HG03060 (cell line): ENCODE data around the gene LRRC49.

Experiments used
- ATAC-seq: cut with Tn5 transposase; IDR thresholded peaks from one replicate; pipeline ENCODE4 v1.9.1; 2021; ENCODE audit warnings: low read depth, moderate number of reproducible peaks; ENCODE audit not compliant: unreplicated experiment

Gene LRRC49

DNA sequence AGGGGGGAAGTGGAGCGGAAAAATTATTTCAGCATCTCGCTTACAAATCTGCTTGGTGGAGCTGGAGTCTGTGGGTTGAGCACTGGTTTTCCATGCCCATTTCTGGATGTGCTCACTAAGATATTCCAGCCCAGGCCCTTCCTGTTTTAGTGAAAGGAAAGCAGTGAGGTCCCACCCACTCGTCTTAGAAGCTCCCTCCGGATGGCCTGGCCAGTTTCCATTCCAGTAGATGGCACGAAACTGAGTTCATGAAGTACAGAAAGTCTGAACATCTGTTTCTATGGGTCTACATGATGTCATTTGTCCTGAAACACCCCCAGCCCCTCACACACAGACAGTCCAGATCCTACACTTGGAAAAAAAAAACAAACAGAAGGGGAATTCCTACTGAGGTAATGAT lies 190.7 kb downstream of the LRRC49 start:
- no peak for ATAC-seq

DNA sequence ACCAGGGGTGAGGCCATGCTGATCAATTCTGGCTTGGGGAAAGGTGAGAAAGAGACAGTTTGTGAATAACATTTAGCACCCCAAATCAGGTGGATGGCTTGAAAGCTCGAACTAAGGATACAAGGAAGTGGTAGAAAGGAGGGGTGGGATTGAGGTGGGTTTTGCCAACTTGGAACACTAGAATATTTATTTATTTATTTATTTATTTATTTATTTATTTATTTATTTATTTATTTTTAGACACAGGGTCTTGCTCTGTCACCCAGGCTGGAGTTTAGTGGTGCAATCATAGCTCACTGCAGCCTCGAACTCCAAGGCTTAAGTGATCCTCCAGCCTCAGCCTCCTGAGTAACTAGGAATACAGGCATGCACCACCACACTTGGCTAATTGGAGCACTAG lies 191.6 kb downstream of the LRRC49 start:
- ATAC-seq, result no peak

DNA sequence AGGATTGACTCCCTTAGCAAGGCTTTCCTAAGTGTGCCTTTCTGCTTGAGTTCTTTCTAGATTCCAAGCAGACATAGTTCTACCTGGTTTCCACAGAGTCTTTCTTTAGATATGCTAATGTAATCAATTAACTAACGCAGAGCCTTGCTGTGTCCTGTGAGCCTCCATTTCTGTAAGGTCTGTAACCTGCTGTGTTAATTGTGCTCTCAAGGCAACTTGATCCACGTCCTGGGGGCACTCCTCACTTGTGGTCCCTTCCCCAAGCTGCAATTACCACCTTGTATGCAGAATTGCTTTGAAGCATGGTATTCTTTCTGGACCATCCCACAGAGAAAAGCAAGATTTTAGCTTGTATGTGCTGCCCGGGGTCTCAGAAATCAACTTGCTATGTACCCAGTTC lies 193.2 kb downstream of the LRRC49 start:
- ATAC-seq, result no peak

DNA sequence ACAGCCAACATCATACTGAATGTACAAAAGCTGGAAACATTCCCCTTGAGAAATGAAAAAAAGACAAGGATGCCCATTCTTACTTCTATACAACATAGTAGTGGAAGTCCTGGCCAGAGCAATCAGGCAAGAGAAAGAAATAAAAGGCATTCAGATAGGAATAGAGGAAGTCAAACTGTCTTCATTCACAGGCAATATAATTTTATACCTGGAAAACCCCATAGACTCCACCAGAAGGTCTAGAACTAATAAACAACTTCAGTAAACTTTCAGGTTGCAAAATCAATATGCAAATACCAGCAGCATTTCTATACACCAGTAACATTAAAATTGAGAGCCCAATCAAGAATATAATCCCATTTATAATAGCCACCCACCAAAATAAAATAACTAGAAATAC lies 195.5 kb downstream of the LRRC49 start:
- no peak for ATAC-seq

DNA sequence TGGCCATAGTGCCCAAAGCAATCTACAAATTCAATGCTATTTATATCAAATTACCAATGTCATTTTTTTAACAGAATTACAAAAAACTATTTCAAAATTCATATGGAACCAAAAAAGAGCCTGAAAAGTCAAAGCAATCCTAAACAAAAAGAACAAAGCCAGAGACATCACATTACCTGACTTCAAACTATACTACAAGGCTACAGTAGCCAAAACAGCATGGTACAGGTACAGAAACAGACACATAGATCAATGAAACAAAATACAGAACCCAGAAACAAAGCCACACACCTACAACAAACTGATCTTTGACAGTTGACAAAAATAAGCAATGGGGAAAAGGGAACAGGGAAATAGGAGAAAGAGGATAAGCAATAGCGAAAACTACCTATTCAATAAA lies 196.1 kb downstream of the LRRC49 start:
- ATAC-seq, result no peak

DNA sequence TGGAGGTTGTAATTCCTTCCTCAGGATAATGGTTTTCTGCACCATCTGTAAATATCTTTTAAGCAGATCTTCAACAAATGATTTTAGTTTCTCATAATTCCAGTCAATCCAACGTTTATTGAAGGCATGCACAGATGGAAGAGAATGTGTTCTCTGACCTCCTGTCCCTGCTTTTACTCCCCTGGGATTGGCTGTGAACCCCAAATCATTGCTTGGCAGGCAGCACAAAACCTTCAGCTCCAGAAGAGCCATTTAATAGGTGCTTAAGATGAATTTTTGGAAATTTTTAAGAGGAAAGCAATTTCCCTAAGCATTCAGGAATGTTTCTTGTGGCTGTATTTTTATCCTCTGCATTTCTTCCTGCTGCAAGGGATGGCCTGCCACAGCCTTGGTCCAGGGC lies 197.2 kb downstream of the LRRC49 start:
- no peak for ATAC-seq

DNA sequence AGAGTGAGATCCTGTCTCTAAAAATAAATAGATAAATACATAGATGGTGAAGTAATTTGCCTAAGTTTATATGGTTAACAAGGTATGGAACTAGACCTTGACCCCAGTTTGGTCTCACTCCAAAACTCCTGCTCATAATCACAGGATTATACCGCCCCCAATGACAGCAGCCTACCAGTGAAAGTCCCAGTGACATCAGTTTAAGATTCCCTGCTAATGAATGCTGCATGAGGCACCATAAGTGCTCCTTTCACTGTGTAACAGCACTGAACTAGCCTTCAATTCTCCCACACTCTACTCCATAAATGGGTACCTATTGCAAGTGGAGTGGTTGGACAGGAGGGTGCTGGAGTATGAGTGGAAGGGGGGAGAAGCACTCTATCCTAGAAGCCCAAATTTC lies 199.0 kb downstream of the LRRC49 start:
- no peak for ATAC-seq

DNA sequence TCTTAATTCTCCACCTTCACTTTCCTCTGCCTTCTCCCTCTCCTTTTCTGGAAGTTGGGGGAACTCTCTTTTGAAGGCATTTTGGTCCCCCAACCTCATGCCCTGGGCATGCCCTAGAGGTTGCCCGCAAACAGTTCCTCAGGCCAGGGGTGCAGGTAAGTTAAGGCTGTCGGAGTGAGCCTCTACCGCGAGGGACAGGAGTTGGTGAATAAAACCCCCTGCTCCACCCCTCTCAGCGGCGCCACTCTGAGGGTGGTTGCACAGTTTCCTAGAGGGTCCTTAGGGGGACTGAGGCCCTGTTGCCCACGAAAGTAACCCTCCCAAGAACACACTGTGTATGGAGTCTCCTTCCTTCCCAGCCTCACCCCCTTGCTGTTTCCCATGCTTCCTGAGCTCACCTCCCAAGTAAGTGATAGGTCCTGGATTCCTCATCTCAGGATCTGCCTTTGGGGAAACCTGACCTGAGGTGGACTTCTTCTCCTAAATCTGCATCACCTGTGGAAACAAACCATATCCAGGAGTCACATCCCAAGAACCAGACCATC lies 199.5 kb downstream of the LRRC49 start:
- no peak for ATAC-seq

DNA sequence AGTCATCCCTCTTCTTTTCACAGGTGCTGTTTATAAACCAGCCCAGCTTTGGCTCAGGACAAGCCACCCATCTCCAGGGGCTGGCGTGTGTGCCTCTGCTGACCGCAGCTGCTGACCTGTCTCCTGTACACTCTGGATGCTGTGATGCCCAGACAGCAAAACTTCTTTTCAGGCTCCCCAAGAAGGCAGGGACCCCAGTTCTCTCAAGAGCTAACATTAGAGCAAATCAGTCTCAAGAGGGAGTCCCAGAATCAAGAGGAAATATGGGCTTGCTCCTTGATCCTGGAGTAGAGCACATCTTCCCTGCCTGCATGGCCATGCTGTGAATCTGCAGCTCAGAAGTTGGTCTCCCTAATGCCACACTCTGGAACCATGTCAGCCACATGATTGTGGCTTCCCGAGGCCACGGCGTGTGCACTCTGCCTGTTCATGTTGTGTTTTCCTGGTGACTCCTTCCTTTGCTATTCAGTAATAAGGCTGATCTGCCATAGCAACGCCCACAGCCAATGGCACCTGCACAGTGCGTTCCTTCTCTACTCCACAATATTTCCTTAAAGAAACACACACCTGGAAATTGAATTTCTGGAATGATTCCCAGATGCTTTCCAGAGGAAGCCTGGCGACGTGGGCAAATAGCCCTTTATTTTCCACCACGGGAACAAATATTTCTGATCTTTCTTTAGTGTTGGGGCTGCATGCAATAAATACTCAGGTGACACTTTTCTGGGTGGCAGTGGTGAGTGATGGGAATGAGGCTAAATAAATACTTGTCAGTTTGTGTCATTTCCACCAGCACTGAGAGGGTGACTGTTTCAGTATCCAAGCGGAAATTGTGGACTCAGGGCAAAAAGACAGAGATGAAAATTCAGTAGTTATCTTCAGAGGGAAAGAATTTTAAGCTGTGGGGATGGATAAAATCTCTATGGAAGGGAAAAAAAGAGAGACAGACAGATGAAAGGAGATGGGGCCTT lies 200.7 kb downstream of the LRRC49 start:
- no peak for ATAC-seq

DNA sequence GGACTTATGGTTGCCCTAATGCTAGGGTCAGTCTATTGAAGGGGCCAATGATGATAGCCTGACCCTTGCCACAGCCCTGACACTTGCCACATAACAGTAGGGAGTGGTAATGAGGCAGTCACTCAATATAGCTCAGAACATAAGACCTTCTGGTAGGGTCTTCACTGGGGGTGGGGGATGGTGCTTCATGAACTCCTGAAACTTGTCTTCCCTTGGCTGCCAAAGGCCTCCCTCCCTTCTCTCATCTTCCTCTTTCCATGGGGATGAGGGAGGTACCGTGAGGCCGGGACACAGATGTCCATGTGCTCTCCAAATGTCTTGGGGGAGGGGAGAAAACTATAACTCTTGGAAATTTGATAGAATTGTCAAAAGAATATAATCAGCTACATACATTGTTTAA lies 201.5 kb downstream of the LRRC49 start:
- ATAC-seq, result no peak

DNA sequence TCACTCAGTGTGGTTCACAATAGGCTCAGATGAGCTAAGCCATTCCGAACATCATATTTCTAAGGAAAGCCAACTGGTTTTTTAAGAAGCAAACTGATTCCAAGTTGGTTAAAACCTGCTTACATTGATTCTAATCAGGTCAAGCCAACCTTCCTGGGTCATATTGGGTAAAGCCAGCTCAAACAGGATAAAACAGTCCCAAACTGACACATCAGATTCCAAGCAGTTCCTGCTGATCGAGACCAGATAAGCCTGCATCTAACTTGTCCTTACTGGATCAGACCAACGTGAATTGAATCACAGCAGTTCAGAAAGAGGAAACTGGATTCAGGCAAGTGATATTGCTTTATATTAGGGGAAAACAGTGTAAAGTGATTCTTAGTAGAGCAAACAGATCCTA lies 204.1 kb downstream of the LRRC49 start:
- ATAC-seq, result no peak

DNA sequence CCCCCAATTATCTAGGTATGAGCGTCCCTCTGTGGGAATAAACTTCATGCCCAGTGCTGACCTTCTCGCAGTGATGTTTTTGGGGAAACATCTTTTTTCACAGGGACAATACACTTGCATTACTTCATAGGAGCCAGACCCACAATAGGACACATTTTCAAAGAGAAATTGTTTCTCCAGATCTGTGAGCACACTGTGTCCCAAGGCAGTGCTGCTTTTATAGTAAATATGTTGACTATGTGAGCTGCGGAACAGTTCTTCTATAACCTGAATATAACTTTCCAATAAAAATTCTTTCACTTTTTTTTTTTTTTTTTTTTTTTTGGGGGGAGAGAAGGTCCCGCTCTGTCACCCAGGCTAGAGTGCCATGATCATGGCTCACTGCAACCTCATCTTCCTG lies 205.3 kb downstream of the LRRC49 start:
- ATAC-seq, result no peak

DNA sequence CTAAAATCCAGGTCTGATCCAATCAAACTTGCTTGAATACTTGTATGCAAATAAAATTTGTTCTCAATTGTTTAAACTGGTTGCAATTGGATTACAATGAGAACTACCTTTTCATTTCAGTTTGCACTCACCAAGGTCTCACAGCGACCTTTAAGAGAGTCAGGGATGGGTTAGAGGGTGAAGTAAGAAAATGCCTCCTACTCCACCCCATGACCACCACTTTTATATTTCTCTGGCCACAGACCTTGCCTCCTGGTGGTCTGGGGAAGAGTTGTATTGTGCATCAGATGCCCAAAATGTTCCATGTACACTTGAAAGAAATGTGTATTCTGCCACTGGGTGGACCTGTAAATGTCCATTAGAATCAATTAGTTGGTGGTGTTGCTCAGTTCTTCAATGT lies 206.3 kb downstream of the LRRC49 start:
- ATAC-seq, result no peak
